GM10266 (cell line): ENCODE results near the gene MAN2B2.

Experiments
- DNase-seq: peaks from one replicate; pipeline ENCODE4 v3.0.0; 2012; ENCODE audit errors: extremely low spot score
- TF ChIP-seq, protein P1 (sequence below): IDR thresholded peaks from 2 replicates; pipeline ENCODE4 v1.5.1; 2012; ENCODE audit warnings: mild to moderate bottlenecking, low read depth; ENCODE audit not compliant: control insufficient read depth, insufficient read depth; ENCODE audit errors: missing control alignments

The MAN2B2 gene

DNA sequence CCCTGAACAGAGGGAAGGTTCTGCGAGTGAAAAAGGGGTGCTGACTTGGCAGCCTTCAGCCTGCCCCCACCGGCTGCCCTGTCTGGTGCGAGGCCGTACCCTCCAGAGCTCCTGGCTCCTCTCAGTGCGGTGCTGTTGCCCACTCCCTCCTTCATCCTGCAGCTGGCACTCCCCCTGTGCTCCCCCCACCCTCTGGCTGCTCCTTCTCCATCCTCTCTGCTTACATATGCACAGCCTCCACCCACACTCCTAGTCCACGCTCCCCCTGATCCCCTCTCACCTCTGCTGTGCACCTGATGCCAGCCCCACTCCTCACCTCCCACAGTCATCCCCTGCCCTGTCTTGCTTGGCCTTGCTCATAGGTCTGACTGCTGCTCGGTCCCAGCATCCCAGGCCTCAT, 9.9 kb downstream of the MAN2B2 start:
- TF ChIP-seq, protein P1, sequence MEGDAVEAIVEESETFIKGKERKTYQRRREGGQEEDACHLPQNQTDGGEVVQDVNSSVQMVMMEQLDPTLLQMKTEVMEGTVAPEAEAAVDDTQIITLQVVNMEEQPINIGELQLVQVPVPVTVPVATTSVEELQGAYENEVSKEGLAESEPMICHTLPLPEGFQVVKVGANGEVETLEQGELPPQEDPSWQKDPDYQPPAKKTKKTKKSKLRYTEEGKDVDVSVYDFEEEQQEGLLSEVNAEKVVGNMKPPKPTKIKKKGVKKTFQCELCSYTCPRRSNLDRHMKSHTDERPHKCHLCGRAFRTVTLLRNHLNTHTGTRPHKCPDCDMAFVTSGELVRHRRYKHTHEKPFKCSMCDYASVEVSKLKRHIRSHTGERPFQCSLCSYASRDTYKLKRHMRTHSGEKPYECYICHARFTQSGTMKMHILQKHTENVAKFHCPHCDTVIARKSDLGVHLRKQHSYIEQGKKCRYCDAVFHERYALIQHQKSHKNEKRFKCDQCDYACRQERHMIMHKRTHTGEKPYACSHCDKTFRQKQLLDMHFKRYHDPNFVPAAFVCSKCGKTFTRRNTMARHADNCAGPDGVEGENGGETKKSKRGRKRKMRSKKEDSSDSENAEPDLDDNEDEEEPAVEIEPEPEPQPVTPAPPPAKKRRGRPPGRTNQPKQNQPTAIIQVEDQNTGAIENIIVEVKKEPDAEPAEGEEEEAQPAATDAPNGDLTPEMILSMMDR, result no peak

DNA sequence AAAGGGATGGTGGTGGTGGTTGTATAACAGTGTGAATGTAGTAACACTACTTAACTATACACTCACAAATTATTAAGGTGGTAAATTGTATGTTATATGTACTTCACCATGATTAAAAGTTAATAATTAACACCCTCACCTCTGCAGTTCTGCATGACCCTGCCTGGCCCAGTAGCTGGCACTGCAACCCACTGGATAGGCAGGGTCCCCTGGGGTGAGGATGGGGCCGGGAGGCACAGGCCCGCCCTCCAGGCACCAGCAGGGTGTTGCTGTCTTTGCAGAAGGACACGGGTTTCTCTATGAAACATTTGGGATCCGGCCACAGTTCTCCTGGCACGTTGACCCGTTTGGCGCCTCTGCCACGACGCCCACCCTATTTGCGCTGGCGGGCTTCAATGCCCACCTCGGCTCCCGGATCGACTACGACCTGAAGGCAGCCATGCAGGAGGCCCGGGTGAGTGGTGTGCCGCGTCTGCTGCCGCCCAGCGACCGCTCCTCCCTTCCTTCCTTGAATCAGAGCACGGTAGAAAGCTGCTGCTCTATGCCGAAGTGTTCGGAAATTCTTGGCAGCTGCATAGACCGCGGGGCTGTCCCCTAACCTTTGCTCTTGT, 11.8 kb downstream of the MAN2B2 start:
- DNase-seq, result no peak
- TF ChIP-seq, protein P1, result no peak

More for the DNA sequence above, 9.9 kb downstream of the MAN2B2 start:
- no peak for DNase-seq

DNA sequence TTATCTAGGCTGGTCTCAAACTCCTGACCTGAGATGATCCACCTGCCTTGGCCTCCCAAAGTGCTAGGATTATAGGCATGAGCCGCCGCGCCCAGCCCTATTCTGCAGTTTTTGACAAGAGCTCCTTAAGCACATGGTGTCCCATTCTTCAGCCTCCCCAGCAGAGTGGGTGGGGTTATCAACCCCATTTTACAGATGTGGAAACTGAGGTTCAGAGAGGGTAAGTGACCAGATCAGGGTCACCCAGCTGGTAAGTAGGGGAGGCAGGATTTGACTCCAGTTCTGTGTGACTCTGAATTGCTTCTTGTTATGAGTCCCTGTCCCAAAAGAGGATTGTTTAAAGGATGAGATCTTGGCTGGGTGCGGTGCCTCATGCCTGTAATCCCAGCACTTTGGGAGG, 14.5 kb downstream of the MAN2B2 start:
- TF ChIP-seq, protein P1, result no peak

DNA sequence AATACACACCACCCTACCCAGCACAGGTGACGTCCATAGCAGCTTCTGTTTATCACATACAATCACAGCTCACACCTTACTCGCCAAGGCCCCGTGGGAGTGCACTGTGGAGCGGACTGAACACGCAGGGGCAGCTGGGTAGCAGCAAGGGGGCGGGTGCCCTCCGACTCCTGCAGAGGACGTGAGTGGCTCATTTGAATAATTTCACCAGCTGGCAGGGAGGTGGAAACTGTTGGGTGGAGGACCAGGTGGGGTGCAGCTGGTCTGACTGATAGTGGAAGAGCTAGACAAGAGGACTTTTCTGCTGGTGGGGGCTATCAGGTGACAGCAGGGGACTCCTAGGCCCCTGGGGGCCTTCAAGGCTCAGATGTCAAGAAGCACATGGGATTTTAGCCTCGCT, 16.3 kb downstream of the MAN2B2 start:
- TF ChIP-seq, protein P1, result no peak
- DNase-seq, result peak; percentile 56

More for the DNA sequence above, 14.5 kb downstream of the MAN2B2 start:
- DNase-seq, result no peak

DNA sequence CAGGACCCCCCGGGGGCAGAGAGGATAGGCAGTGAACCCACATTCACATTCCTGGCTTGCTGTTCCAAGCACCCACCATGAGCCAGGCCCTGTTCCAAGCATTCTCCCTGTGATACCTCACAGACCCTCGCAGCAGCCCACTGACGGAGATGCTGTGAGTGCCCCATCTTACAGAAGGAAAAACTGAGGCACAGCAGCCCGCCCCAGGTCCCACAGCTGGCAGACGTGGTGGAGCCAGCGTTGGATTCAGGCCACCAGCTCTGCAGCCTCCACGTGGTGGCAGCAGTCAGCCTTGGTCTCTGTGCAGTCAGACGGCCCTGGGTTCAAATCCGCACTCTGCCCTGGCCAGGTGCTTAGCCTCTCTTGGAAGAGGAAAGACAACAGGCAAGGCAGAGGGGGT, 16.8 kb downstream of the MAN2B2 start:
- TF ChIP-seq, protein P1, result no peak
- no peak for DNase-seq

DNA sequence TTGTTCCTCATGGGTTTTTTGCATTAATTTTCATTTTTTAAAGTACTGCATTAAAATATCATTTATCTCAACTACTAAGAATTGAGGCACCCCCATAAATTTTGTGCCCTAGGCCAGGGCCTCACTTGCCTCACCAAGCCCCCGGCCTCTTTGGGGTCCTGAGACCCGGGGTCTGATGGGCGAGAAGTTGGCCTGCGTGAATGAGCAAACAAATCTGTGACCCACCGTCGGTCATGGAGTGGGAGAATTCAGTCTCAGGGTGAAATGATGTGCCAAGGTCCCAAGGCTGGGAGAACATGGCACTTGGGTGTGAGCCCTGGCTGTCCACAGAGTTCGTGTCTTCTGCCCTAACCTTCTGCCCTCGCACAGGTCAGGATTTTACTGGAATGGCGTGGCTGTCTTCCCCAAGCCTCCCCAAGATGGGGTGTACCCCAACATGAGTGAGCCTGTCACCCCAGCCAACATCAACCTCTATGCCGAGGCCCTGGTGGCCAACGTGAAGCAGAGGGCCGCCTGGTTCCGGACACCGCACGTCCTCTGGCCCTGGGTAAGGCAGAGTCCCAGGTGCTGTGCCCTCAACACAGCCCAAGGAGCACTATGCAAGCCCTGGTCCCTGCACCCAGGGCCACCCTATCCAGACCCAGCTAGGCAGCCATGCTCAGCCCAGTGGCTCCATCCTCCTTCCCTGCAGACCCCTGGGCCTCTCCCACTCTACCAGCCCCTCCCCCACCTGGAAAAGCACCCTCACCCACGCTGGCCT, 18.0 kb downstream of the MAN2B2 start:
- DNase-seq, result no peak
- TF ChIP-seq, protein P1, result no peak

DNA sequence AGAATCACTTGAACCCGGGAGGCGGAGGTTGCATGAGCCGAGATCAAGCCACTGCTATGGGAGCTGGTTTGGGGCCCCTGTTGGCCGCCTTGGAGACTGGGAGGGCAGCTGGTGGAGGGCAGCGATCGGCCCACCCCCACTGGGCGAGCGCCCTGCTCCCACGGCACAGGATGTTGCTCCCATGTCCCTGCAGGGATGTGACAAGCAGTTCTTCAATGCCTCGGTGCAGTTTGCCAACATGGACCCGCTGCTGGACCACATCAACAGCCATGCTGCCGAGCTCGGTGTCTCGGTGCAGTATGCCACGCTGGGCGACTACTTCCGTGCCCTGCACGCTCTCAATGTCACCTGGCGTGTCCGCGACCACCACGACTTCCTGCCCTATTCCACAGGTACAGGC, 19.4 kb downstream of the MAN2B2 start:
- TF ChIP-seq, protein P1, result no peak
- no peak for DNase-seq
